D341Med (cell line): ENCODE measurements around the gene C11orf91.
"Not testable (repeated sequence)": the region's sequence is repeated elsewhere in the genome, so short reads cannot be mapped to it uniquely, and the experiment has no call there.

Experiments used
- DNase-seq: peaks from one replicate; pipeline ENCODE4 v3.0.0; 2012; ENCODE audit warnings: low spot score

Gene C11orf91

DNA sequence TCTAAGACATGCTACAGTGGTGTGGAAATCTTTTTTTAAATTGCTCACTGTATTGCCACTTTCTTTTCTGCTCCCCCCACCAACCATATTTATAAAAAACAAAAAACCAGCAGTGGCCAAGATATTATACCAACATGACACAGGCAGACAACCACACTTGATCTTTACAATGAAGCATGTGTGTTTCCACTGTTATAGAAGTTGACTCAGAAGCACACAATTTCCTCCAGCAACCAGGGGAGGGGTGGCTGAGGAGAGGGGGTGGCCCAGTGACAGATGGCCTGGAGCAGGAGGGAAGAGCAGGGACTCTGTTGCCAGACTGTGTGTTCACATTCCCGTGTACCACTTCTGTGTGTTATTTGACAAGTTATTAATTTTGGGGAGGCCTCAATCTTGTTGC lies 20.8 kb upstream of the C11orf91 start:
- no peak for DNase-seq

DNA sequence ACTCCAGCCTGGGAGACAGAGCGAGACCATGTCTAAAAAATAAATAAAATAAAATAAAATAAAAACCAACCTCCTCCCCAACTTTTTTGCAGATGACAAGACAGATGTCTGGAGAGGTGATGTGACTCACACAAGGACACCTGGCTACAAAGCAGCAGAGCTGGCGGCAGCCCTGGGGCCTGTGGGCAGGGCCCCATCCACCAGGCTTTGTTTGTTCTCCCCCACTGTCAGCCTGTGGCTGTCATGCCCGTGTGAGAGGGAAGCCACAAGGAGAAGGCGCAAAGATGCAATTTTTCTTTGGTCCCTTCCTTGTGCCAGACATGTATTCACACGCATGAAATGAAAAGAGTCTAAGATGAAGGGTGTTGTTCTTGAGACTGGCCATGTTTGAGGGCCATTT lies 19.0 kb upstream of the C11orf91 start:
- no peak for DNase-seq

DNA sequence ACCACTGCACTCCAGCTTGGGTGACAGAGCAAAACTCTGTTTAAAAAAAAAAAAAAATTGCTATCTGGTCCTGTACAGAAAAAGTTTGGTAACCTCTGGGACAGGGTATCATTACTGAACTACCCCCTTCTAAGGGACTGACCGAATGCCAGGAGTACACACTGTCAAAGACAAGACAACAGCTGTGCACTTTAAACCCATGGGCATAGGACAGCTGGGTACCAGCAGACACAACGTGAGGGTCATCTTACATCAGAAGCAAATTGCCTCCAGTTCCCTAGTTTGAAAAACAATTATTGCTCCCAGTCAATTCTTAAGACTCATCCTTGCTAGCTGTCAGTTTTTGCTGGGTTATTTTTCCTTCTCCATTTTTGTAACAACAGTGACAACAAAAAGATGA lies 17.8 kb upstream of the C11orf91 start:
- DNase-seq = no peak

DNA sequence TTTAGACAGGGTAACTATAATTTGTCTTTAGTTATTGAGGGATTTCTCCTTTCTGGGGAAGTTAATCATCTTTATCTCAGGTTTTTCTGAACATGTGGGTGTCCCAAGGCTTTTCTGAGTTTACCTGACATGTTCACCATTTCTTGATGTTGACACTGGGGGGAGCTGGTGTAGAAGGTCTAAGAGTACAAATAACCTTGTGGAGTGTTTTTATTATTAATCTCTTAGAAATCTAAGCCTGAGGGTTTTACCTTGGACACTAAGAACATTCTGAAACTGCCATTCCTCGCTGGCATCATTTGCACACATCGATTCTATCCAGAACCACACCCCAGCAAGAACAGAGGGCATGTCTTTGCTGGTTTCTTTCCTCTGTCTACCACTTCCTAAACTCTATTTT lies 15.6 kb upstream of the C11orf91 start:
- DNase-seq = peak; percentile 37

DNA sequence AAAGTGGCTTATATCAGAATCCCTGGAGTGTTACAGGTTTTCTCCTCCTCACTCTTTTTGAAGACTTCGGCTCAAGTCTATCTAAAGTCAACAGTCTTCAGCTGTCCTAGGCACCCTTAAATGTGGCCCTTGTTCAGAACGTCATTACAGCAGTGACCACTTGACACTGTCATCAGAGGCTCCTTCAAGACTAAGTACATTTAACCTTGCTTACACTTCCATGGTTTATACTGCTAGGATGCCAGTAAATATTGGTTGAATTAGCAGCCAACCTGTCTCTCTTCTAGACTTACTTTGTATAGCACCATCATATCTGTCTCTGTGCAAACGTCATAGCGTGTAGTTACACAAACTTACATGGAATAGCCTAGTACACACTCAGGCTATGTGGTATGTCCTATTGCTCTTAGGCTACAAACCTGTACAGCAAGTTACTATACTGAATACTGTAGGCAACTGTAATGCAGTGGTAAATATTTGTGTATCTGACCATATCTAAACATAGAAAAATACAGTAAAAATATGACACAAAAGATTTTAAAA lies 13.3 kb upstream of the C11orf91 start:
- DNase-seq = no peak

DNA sequence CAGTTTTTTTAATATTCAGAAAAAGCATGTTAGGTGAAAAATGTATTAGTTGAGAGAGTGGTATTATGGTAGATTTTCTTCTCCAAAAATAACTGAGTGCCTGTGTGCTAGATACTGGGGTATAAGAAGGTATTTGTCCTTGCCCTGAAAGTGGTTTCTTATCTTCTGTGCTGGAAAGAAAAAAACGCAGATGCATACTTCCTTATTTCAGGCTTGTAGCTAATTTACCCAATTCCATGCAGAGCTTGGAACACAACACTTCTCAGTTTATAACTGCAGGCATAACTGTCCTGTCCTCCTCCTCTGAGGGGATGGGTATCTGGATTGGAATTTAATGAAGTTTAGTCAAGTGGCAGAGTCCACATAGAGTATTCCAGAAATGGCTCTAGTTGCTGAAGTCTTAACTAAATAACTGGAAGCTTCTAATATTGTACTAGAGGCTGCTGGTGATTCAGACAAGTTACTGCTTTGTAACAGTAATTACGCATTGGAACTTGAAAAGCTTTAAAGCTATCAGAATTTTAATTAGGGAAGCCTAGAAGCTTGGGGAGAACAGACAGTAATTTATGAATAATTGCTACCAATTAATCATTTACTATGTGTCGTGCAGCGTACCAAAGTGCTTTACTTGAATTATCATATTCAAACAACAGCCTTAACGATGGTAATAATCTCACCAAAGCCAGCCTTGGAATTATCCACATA lies 12.7 kb upstream of the C11orf91 start:
- DNase-seq = no peak

DNA sequence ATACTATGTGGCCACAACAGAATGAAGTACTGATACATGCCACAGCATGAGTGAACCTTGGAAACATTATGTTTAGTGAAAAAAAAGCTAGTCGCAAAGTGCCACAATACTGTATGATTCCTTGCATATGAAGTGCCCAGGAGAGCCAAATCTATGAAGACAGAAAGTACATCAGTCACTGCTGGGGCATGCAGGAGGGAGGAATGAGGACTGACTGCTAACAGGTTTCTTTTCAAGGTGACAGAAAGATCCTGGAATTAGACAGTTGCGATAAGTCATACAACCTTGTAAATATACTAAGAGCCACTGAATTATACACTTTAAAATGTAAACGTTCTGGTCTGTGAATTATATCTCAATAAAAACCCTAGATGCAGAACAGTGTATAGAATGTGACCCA lies 11.8 kb upstream of the C11orf91 start:
- DNase-seq = no peak

DNA sequence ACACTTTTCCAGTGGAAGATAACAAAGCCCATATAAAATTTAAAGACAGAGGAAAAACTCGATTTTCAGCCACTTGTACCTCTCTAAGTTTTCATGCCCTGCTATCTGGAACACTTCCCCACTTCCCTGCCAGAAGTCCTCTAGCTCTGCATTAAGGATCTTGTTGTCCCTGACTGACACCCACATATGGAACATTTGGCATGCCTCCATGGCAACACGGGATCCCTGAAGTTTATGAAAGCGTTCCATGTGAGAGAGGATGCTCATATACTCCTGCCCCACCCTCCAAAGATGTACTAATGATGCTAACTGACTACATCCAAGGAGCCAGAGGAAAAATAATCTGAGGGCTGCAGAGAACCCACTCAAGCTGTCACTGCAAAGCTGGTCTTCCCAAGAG lies 8.8 kb upstream of the C11orf91 start:
- DNase-seq = no peak

DNA sequence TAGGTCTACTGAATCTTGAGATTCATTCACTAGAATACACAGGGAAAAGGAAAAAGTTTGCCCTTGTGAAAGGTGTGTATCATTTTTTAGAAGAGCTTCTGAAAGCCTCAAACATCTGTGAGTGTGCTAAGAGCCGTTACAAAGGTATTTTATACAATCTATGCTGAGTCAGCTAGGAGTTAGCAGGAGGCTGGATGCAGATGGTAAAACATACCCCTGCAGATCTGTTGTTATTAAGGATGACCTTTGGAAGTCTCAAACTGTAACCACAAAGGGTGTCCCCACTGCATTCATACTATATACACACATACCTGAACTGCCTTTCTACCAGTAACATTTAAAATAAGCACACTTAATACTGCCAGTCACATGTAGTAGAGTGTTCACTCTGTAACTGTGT lies 8.4 kb upstream of the C11orf91 start:
- no peak for DNase-seq

DNA sequence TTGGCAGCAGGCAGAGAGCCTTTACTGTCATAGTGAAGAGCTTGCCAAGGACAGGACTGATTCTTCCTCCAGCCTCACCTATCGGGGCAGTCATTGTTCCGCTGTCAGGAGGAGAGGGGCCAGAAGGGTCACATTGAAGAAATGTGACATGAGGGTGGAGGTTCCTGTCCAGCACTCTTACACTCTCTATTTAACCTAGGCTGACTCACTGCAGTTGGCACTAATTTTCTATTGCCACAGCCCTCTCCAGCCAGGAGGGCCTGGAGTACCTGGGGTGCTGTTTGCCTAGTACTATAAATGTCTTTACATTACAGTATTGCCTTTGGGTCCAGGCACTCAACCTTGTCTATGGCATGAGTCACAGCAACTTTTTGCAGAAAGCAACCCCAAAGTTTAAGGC lies 7.2 kb upstream of the C11orf91 start:
- DNase-seq = not testable (repeated sequence)

DNA sequence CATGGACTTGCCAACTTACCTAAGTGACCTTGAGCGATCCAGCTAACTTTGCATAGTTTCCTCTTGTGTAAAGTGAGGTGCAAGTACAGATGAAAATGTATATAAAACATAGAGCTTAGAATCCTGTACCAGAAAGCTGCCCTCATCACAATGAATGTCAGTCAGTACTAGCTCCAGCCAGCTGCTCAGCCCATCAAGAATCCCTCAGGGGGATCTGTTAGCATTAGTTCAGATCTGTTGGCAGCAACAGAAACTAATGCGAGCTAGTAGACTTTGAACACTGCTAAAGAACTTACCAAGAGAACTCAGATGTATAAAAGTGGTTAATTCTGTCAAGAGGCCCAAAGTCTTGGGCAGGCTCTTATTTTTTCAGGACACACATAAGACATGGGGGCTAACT lies 6.3 kb upstream of the C11orf91 start:
- DNase-seq = no peak

DNA sequence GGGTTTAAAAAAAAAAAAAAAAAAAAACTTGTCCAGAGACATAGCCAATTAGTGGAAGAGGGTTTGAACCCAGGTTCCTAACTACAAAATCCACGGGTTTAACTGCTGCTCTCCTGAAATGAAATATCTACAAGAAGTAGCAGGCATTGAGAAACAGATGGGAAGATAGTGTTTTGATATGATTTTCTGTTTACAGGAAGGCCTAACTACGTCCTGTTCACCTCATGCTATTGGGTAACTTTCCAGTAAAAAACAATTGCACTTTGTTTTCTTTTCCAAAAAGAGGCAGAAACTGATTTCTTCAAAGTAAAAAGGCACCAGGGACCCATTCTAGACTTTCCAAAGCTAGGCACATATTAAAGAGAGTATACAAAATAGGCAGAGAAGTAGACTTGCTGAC lies 5.9 kb upstream of the C11orf91 start:
- no peak for DNase-seq

DNA sequence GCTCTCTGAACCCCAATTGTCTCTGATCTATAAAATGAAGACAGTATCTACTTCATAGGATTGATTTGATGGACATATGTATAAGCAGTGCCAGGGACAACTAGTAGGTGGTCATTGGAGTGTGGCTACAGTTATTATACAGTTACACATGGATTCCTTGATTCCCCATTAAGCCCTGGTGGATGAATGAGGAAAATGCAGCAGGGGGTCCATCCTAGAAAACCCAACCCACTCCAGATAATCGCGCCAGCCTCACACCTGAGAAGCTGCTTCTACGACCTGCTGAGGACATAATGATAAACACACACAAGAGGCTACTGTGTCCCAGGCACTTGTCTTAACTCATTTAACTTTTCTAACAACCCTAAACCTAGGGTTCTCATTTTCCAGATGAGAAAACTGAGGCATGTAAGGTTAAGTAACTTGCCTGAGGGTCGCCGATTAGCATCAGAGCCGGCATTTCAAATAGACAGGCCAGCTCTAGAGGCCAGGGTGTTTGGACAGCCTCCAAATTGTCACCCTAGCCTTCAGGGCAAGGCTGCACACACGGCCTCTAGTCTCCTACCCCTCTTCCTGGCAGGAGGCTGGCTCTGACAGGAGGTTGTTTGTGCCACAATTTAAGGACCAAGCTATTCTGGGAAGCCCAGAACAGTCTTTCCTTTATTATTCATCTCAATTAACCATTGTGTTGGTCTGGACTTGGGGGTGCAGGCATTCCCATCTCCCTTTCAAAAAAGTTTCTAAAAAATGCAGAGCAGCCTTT lies 3.8 kb upstream of the C11orf91 start:
- no peak for DNase-seq

DNA sequence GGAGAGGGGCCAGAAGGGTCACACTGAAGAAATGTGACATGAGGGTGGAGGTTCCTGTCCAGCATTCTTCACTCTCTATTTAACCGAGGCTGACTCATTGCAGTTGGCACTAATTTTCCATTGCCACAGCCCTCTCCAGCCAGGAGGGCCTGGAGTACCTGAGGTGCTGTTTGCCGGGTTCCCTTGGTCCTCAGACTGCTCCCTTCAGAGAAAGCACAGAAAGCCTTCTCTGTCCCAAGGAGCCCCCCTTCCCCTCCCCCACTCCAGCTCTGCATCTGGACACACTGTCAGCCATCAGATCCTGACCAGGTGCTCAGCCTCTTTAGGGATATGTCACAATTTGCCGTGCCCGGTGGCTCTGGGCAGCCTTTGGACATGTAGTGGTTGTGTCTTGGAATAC lies 3.2 kb upstream of the C11orf91 start:
- DNase-seq = no peak

DNA sequence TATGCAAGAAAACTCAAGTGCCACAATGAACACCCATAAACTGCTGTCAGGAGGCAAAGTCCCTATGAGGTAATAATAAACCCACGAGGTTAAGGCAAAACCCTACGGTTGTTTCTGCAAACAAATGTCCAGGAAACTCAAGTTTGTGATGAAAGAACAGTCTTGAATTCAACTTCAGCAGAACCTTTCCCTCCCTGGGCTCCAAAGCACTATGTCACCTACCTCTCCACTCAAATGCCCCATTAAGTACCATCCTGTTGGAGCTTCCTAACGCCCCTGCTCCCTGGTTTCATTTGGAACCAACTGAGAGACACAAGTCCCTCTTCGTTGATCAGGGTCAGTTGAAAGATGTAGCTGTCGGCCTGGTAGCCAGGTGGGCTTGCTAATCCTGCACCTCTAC lies 2.6 kb upstream of the C11orf91 start:
- no peak for DNase-seq

DNA sequence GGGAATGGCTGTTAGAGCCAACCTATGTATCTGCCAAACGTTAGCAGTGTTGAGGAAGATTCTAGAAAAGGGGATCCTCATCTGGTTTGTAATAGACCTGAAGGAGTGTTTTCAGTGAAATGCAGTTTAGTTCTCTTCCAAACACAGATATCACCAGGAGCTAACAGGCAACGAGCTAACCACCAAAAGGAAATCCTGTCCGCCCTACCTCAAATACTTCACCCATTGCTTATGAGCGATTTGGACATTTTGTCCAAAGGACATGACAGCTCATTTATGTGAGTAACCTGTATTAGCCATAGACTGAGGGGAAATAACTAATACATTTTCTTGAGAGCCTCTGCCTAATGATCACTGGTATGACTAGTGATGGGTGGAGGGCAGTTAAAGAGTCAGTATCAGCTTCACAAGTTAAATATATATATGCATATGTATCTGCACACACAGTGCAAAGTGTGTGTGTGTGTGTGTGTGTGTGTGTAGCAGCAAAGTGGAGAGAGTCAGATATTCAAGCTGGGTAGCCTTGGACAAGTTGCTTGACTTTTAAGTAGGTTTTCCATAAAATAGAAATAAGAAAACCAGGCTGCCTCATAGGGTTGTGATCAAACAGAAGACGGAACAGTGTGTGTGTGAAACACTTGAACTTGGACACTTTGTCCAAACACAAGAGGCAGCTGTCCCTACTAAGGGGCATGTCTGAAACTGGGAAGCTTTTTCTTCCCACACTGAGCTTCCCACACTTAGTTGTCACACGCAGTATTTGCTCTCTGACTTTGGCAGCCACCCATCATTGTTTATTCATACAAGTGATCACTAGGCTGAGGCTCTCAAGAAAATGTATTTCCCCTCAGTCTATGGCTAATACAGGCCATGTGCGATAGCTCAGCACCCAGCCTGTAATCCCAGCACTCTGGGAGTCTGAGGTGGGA lies 940 bp upstream of the C11orf91 start:
- no peak for DNase-seq

DNA sequence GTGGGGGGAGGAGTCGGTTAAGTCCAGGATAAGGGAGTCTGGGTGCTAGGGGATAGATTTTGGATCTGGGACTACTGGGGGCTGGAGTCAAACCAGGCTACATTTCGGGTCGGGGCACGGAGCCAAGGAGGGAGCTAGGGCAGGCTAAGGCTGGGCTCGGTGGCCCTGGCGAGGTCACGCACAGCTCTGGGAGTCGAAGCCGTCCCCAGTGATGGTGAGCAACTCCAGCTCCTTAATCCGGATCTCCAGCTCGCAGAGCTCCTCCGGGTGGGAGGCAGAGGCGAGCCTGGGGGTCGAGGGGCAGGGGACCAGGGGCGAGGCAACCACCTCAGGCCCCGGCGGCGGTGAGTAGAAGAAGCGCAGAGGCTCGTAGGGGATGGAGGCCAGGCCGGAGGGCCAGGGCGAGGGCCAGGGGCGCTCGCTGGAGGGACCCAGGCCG lies 544 bp downstream of the C11orf91 start:
- DNase-seq = no peak

DNA sequence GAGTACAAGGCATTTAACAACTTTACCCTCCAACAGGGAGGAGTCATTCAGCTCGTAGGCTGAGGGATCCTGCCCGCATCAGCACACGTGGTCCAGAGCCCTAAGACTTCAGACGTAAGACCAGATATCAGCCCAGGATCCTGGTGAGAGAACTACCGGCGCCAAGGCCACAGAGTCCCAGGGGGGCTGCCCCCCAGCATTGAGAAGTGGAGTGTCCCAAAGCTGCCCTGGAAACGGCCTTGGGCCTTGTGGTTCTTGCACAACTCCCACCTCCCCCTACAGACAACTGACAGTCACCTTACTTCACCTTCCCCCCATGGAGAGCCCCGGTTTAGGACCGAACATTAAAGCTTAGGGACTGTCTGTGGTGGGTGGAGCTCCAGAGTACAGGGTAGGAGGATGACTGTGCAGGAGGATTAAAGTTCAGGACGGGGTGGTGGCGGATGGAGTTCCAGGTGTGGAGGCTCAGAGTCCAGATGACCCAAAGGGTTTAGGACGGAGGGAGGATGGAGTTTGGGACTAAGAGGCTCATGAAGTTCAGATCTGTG lies 1.0 kb downstream of the C11orf91 start:
- no peak for DNase-seq

DNA sequence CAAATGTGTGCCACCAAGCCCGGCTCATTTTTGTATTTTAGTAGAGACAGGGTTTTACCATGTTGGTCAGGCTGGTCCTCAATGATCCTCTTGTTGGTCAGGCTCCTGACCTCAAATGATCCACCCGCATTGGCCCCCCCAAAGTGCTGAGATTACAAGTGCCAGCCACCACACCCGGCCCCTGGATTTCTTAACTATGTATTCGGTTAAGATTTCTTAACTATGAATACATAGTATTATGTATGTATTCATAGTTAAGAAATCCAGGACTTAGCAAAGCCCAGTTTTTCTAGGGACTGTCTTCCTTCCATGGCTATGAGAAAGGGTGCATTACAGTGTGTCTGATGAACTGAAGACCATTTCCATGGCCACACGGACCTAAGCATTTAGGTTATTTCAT lies 1.7 kb downstream of the C11orf91 start:
- DNase-seq = no peak

DNA sequence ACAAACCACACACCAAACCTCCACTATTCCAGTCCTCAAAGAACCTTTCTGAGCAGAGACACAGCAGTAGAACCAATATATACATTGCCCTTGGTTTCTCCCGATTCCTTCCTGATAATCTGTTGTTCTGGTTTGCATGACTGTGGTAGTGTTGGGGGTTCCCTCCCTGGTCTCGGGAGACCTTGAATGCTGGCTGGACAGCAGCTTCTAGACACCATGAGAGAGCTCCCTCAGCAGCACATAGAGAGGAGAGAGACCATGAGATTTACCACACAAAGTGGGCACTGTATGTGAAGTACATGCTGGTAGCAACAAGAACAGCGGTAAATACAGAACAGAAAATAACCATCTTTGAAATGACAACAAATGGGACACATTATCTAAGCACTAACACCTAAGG lies 2.6 kb downstream of the C11orf91 start:
- DNase-seq = no peak

DNA sequence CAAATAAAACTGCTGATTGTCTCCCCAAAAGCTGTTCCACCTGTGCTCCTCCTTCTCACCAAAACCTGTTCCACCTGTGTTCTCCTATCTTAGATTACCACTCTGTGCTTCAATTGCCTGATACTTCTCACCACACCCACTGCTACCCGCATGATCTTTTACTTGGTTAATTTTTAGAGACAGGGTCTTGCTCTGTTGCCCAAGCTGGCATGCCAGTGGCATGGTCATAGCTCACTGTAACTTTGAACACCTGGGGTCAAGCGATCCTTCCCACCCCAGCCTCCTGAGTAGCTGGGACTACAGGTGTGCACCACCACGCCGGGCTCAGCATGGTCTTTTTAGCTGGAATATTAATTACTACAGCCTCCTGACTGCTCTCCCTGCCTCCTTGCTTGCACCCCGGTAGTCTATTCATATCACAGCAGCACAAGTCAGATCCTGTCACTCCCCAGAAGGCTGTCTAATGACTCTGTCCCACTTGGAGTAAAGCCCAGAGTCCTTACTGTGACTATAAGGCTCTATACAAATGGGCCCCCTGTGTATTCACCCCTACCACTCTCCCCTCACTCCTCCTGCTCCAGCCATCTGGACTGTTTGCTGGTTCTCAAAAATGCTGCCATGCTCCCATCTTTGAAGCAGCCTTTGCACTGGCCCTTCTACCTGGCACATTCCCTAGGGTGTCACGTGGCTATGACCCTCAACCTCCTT lies 3.5 kb downstream of the C11orf91 start:
- no peak for DNase-seq

DNA sequence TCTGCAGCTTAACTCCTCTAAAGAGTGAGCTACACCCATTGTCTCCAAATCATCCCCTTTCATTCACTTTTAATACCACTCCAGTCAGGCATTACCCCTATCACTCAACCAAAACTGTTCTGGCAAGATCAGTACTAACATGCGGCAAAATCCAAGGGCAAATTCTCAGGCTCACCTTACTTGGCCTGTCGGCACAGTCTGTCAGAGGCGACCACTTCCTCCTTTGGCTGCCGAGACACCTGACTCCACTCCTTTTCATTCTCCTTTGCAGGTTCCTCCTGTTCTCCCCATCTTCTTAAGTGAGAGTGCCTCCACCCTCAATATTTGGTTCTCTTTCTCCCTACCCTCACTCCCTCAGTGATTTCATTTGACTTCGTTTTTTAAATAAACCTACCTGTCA lies 4.2 kb downstream of the C11orf91 start:
- no peak for DNase-seq
